C4-2B (cell line): Measurements from ENCODE around the gene CA11.

Experiments
- H3K27ac ChIP-seq: fragments of 450-650 bp; 2 replicates; pipeline ENCODE4 v1.5.1; 2017
- ZFX ChIP-seq: fragments of 450-650 bp; IDR thresholded peaks from 2 replicates; pipeline ENCODE4 v1.6.1; 2017
- TF ChIP-seq, protein P1 (sequence below): fragments of 450-650 bp; conservative IDR thresholded peaks from 2 replicates; pipeline ENCODE4 v1.5.1; 2017; ENCODE audit warnings: mild to moderate bottlenecking

Gene CA11

DNA sequence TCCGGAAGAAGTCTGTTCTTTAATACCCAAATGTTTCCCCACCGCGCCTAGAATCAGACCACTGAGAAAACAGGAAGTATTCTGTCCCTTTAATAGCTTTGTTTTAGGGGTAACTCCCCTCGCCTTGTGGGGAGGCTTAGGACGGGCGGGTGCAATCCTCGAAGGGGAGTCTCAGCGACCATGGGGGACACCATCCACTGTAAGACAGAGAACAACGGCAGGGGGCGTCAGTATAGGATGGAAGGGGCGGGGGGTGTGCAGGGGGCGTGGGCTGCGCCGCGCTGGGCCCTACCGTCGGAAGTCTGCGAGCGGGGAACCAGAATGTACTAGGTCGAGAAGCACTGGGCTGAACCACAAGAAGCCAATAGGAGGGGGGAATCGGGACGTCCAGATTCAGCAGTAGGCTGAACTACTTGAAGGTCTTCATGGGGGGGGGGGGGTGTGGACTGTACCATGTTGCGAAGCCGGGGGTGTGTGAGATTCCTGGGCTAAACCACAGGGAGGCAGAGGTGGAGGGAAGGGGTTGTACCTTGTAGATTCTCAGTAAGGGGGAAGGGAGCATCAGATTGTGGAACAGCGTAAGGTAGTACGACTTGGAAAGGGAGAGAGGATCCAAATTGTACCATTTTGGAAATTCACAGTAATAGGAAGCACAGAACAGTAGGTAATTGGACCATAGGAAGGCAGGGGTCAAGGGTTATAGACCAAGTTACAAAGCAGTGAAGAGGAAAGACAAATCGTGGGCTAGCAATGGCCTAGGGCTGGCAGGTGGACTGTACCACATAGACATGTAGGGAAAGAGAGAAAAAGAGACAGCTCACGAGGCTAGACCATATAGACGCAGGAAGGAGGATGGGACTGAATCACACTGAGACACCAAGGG, 7.8 kb downstream of the CA11 start:
- H3K27ac ChIP-seq = peak overlapping the region; percentile 92
- TF ChIP-seq ZFX = no peak
- TF ChIP-seq, protein P1, sequence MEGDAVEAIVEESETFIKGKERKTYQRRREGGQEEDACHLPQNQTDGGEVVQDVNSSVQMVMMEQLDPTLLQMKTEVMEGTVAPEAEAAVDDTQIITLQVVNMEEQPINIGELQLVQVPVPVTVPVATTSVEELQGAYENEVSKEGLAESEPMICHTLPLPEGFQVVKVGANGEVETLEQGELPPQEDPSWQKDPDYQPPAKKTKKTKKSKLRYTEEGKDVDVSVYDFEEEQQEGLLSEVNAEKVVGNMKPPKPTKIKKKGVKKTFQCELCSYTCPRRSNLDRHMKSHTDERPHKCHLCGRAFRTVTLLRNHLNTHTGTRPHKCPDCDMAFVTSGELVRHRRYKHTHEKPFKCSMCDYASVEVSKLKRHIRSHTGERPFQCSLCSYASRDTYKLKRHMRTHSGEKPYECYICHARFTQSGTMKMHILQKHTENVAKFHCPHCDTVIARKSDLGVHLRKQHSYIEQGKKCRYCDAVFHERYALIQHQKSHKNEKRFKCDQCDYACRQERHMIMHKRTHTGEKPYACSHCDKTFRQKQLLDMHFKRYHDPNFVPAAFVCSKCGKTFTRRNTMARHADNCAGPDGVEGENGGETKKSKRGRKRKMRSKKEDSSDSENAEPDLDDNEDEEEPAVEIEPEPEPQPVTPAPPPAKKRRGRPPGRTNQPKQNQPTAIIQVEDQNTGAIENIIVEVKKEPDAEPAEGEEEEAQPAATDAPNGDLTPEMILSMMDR = no peak; the same call in 1 of the 2 replicates

DNA sequence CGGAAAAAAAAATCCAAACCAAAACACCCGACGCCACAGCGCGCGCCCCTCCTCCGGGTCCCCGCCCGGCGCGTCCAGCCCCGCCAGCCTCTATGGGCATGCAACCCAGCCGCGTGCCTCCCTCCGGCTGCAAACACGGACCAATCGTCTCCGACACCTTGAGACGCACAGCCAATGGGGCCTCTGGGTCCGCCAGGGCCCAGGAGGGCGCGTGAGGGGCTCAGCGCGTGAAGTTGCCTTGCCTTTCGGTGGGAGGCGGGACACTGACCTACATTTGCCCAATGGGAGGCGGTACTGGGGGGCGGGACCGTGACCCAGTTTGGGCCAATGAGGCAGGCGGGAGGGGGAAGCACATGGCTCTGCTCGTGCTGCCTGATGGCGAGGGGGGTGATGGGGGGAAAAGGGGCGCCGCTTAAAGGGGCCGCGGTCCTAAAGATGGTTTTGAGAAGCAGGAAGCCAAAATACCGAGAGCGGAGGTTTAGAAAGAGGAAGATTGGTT, 8.5 kb downstream of the CA11 start:
- no peak for TF ChIP-seq ZFX
- TF ChIP-seq, protein P1 = no peak
- peak overlapping the region; percentile 92 for H3K27ac ChIP-seq

DNA sequence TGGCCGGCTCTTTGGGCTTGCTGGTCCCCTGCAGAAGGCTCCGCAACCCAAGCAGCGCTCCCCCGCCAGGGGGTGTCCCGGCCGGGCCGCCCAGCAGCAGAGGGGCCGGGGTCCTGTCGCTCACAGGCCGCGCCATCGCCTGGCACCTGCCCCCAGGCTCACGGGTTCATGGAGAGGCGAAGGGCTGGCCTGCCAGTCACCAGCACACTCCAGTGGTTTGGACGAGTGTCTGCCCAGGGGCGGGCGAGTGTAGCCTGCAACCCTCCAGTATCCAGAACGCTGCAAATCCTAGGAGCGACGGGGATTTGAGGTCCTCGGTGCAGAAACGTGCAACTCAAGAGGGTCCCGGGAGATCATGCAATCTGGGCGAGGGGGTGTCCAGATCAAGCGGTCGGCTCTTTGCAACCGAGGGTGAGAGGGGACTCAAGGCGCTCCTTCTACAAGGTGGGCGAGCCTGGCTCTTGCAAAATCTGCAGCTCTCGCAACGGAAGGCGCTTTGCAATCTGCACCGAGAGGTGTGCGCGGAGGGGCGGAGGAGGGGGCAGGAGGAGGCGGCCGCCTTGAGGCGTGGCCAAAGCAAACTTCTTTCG, 9.0 kb downstream of the CA11 start, which contains the start of gene DBP:
TSS of gene DBP (minus strand) at position 521 of the 590 bp plus-strand sequence. CDS start at position 136, 385 bp downstream.
- TF ChIP-seq ZFX = no peak
- TF ChIP-seq, protein P1 = no peak

DNA sequence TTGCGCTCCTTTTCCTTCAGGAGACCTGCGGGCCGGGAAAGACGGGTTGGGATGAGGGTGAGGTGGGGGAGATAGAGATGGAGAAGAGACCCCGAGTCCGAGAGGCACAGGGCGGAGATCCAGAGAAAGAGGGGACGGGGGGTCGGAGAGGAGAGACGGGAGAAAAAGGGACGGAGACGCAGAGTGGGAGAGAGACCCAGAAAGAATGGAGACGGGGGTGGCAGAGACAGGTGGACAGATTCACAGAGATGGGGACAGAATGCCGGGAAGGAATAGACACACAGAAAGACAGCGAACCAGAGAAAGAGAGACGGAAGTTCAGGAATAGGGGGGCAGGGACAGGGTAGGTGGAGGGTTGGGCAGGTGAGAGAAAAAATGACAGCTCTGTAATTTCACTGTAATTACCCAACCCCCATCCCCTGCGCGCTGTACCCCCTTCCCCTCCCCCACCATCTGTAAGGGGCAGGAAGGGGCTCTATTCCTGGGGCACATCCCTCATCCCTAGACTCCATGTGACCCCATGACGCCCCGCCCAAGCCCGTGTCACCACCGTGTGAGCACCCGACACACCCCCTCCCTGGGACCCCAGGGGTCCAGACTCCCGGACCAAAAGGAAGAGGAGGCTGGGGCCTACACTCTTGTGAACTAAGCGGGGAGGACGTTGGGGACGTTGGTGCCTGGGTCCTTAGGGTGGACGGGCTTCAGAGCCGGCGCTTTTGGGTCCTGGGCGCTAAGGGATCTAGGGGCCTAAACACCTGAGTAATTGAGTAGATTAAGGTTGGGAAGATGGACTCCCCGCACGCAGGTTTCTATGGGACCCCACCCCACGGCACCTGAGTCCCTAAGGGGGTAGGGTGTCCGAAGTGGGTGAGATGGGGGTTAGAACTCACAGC, 9.8 kb downstream of the CA11 start:
- peak overlapping the region; percentile 92 for H3K27ac ChIP-seq
- TF ChIP-seq, protein P1 = no peak
- TF ChIP-seq ZFX = no peak

More for the DNA sequence above, 9.0 kb downstream of the CA11 start, which contains the start of gene DBP:
- H3K27ac ChIP-seq = peak within 1 kb of the TSS; percentile 92

DNA sequence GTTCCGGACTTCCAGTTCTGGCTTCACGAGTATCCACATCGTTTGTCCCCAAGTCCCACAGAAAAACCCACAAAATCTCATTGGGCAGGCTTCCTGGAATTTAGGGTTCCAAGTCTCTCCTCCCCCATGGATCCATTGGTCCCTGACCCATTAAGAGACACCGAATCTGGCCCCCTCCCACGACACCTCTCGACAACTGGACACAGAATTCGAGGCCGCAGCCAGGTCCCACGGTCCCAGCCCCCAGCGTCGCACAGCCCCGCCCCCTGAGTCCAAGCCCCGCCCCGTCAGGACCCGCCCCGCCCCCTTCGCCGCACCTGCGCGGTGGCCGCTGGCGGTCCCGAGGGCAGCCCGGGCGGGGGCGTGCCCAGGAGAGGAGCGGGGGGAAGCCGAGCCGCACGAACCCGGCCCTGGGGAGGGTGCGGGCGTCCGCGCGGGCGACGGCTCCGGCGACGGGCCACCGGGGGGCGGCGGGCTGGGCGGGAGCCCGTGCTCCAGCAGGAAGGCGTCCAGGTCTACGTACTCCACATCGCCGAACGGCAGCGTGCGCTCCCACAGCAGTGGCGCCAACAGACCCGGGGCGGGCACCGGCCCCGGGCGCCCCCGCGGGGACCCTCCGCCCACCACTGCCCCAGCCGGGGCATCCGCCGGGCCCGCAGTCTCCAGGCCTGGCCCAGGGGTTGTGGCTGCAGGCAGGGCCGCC, 10.6 kb downstream of the CA11 start:
- TF ChIP-seq ZFX = no peak
- TF ChIP-seq, protein P1 = no peak

DNA sequence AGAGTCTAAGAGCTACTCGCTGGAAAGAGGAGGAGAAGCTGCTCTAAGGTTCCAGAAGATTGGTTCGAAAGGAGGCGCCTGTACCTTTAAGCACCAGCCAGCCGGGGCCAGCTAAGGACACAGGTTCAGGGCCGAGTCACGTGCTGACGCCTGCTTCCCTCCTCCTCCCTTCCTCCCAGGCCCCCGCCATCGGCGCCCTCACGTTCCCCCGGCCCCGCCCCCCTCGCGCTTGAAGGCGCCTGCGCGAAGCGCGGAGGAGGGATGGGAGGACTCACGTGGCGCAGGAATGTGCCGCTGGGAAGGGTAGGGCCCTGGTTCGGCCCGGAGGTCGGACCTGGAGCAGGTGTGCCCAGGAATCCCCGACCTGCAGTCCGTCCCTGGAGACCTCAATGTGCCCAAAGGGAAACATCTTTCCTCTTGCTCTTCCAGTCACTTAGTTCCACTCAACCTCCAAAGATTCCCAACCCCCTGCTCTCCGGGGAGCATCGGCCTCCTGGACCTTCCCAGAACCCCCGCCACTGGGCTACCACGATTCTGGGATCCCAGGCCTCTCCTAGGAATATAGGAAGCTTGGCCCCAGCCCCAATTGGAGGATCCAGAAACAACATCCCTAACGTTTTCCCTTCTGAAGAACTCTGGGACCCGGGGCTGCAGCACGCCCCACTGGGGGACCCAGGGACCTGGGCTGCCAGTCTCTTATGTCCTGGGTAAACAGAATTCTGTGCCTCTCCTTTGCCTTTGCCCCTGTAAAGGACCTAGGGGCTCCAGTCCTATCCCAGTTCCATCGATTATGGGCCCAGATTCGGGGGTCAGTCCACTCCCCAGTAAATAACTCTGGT, 11.3 kb downstream of the CA11 start:
- TF ChIP-seq, protein P1 = no peak
- no peak for TF ChIP-seq ZFX
- H3K27ac ChIP-seq = peak overlapping the region; percentile 92

More for the DNA sequence above, 10.6 kb downstream of the CA11 start:
- H3K27ac ChIP-seq = peak overlapping the region; percentile 92
